CD14-positive monocyte (primary cell): Measurements from ENCODE around the gene VPS37C. TPM values are rescaled to one million over a fixed set of nuclear protein-coding genes. Genes with fewer than 3 reads are reported as not detected.
A peak's percentile ranks its signal among the peaks of the same experiment; 100 is the strongest.

Experiments used
- DNase-seq, 3 donors: peaks; one replicate each; pipeline ENCODE4 v3.0.0-alpha.2; 2011 to 2022
- H2AFZ ChIP-seq: 2 replicates; pipeline ENCODE4 v1.6.0; 2012; ENCODE audit warnings: mild to moderate bottlenecking, low read depth, low read length, inconsistent platforms; ENCODE audit not compliant: insufficient read depth, poor library complexity, severe bottlenecking
- H3K27ac ChIP-seq, 2 donors: 1 replicate in 1 of 2; 2 replicates in 1 of 2; pipeline ENCODE4 v1.5.1; 2012 to 2013; ENCODE audit warnings: low read length in 2 of 2, control low read depth in 1 of 2, inconsistent platforms in 1 of 2, low read depth in 1 of 2, mild to moderate bottlenecking in 1 of 2
- H3K27me3 ChIP-seq, 2 donors: one replicate each; pipeline versions ENCODE4 v1.6.0 to v1.6.1; 2011 to 2013; ENCODE audit warnings: low read length in 2 of 2; ENCODE audit not compliant: control insufficient read depth in 2 of 2, insufficient read depth in 2 of 2
- H3K36me3 ChIP-seq, 2 donors: replicated peaks in 1 of 2; 1 replicate in 1 of 2; 2 replicates in 1 of 2; pipeline versions ENCODE4 v1.5.1 to v1.6.1; 2012 to 2013; ENCODE audit warnings: low read length in 2 of 2, control low read depth in 1 of 2, inconsistent platforms in 1 of 2, mild to moderate bottlenecking in 1 of 2; ENCODE audit not compliant: insufficient read depth in 2 of 2, control insufficient read depth in 1 of 2
- H3K4me1 ChIP-seq, 2 donors: 1 replicate in 1 of 2; 2 replicates in 1 of 2; pipeline versions ENCODE4 v1.5.1 to v1.6.1; 2012 to 2013; ENCODE audit warnings: low read length in 2 of 2, control low read depth in 1 of 2, inconsistent platforms in 1 of 2, mild to moderate bottlenecking in 1 of 2, moderate library complexity in 1 of 2; ENCODE audit not compliant: insufficient read depth in 2 of 2, control insufficient read depth in 1 of 2
- H3K4me2 ChIP-seq: replicated peaks from 2 replicates; pipeline ENCODE3; 2012; ENCODE audit warnings: low read length, moderate library complexity, mild to moderate bottlenecking; ENCODE audit not compliant: poor library complexity, severe bottlenecking; ENCODE audit errors: extremely low read depth
- H3K4me3 ChIP-seq, 3 experiments: fragments of 200-600 bp in 1 of 3; sonication (generic) in 1 of 3; replicated peaks in 1 of 3; 1 replicate in 2 of 3; 2 replicates in 1 of 3; pipeline ENCODE4 v1.5.1; 2011 to 2013; ENCODE audit warnings: low read length in 3 of 3, mild to moderate bottlenecking in 3 of 3, control low read depth in 2 of 3, low read depth in 2 of 3, inconsistent platforms in 1 of 3, moderate library complexity in 1 of 3
- H3K79me2 ChIP-seq: 2 replicates; pipeline ENCODE4 v1.6.0; 2012; ENCODE audit warnings: mild to moderate bottlenecking, control low read depth, inconsistent platforms, low read length, moderate library complexity; ENCODE audit not compliant: insufficient read depth
- H3K9ac ChIP-seq: 2 replicates; pipeline ENCODE4 v1.6.0; 2017; ENCODE audit warnings: low read length, mild to moderate bottlenecking; ENCODE audit not compliant: insufficient read depth, poor library complexity, severe bottlenecking
- H3K9me3 ChIP-seq, 2 donors: replicated peaks in 1 of 2; 1 replicate in 1 of 2; 2 replicates in 1 of 2; pipeline versions ENCODE4 v1.5.1 to v1.6.1; 2012 to 2013; ENCODE audit warnings: low read length in 2 of 2, control low read depth in 1 of 2; ENCODE audit not compliant: control insufficient read depth in 1 of 2, insufficient read depth in 1 of 2
- H4K20me1 ChIP-seq: 2 replicates; pipeline ENCODE4 v1.6.0; 2012; ENCODE audit warnings: mild to moderate bottlenecking, low read length, control low read depth, moderate library complexity; ENCODE audit not compliant: insufficient read depth
- H3K27ac Mint-ChIP-seq, 7 donors: one replicate each; pipeline ENCODE4 v1.8.0; 2020; ENCODE audit warnings: mild to moderate bottlenecking in 7 of 7, mixed read lengths in 7 of 7, moderate library complexity in 6 of 7, inconsistent platforms in 2 of 7
- H3K27me3 Mint-ChIP-seq, 3 donors: one replicate each; pipeline ENCODE4 v1.8.0; 2021 to 2022; ENCODE audit warnings: low read depth in 3 of 3, mild to moderate bottlenecking in 3 of 3, mixed read lengths in 3 of 3, moderate library complexity in 3 of 3, inconsistent platforms in 1 of 3
- H3K36me3 Mint-ChIP-seq, 2 donors: one replicate each; pipeline ENCODE4 v1.8.0; 2020; ENCODE audit warnings: mixed read lengths in 2 of 2, inconsistent platforms in 1 of 2, mild to moderate bottlenecking in 1 of 2
- H3K4me1 Mint-ChIP-seq: one replicate; pipeline ENCODE4 v1.8.0; 2020; ENCODE audit warnings: mild to moderate bottlenecking, mixed read lengths
- H3K4me3 Mint-ChIP-seq, 2 donors: one replicate each; pipeline ENCODE4 v1.8.0; 2020; ENCODE audit warnings: mild to moderate bottlenecking in 2 of 2, mixed read lengths in 2 of 2, moderate library complexity in 1 of 2
- H3K9me3 Mint-ChIP-seq, 7 donors: one replicate each; pipeline ENCODE4 v1.8.0; 2020 to 2022; ENCODE audit warnings: mixed read lengths in 7 of 7, mild to moderate bottlenecking in 6 of 7, moderate library complexity in 6 of 7, inconsistent platforms in 2 of 7
- CTCF ChIP-seq: fragments of 200-600 bp; IDR thresholded peaks from one replicate; pipeline ENCODE4 v1.8.0; 2022; ENCODE audit warnings: antibody characterized with exemption, mild to moderate bottlenecking
- WGBS: methylation state at CpG from one replicate; pipeline ENCODE4 v1.1.5; 2013; ENCODE audit warnings: missing lambda C conversion rate; ENCODE audit not compliant: insufficient coverage; 5-methylcytosine and 5-hydroxymethylcytosine counted together
- intact Hi-C, 2 donors: fragments of 100-400 bp; cut with micrococcal nuclease; formaldehyde crosslinking; loops; one replicate each; pipeline versions ENCODE4 v1.15.0 to v1.15.1; 2023
- polyA plus RNA-seq, 3 donors: library from polyadenylated mRNA; depleted of rRNA in 1 of 3; unstranded in 2 of 3; stranded (reverse) in 1 of 3; fragments of 300-500 nt in 2 of 3; fragments of >200 nt in 1 of 3; fragmentation: Illumina TruSeq in 2 of 3; gene quantifications; 1 replicate in 2 of 3; 2 replicates in 1 of 3; pipeline ENCODE4 v1.2.3, GENCODE V29; 2012 to 2021

Gene VPS37C
- polyA plus RNA-seq, 3 donors: 1.9 to 25.1 (median 3.8) TPM

GRCh38 chr11:61133145-61133544 lies 28.1 kb downstream of the VPS37C start:
- Histone ChIP-seq H3K9me3 (no peaks in the 10 kb centered on the region), H3K9ac (no peak overlapping the region), H3K4me2 (no peak overlapping the region), H2AFZ (no peak overlapping the region), H3K79me2 (peaks cover 11% of the 10 kb centered on the region), H3K4me1 (peaks cover 6 to 13% of the 10 kb centered on the region in 2 donors), H3K27me3 (no peaks in the 10 kb centered on the region), H3K36me3 (peaks cover 66 to 87% of the 10 kb centered on the region in 2 donors), H3K27ac (peak overlapping the region in 1 of 2 donors; percentile 41), H4K20me1 (peaks cover 91% of the 10 kb centered on the region), H3K4me3 (no peak overlapping the region)
- peaks cover 62 to 85% of the 10 kb centered on the region in 2 donors for H3K36me3 Mint-ChIP-seq
- 91% methylated on average over 7 of the region's 7 CpGs for WGBS
- H3K27me3 Mint-ChIP-seq: peaks cover 0 to 2% (median 0%) of the 10 kb centered on the region in 3 donors
- H3K9me3 Mint-ChIP-seq: no peaks in the 10 kb centered on the region
- DNase-seq: no peak
- H3K27ac Mint-ChIP-seq: peak overlapping the region in 2 of 7 donors; percentile 1 to 13
- TF ChIP-seq CTCF: no peak
- H3K4me3 Mint-ChIP-seq: no peak overlapping the region
- intact Hi-C loops: loop anchor here in 1 of 2 donors (10.0 kb wide), 1 partner anchor 298 kb away; no protein-coding TSS in a partner anchor
- H3K4me1 Mint-ChIP-seq: peaks cover 7% of the 10 kb centered on the region

- 89% methylated on average over 4 of the region's 5 CpGs for WGBS
- Histone ChIP-seq H3K9ac (no peak overlapping the region), H3K27me3 (no peaks in the 10 kb centered on the region), H4K20me1 (peaks cover 86% of the 10 kb centered on the region), H3K79me2 (peaks cover 7% of the 10 kb centered on the region), H3K4me2 (no peak overlapping the region), H2AFZ (no peak overlapping the region), H3K4me3 (no peak overlapping the region), H3K9me3 (no peaks in the 10 kb centered on the region), H3K27ac (peak overlapping the region in 1 of 2 donors; percentile 41), H3K36me3 (peaks cover 64 to 87% of the 10 kb centered on the region in 2 donors), H3K4me1 (peaks cover 6 to 13% of the 10 kb centered on the region in 2 donors)
- no peak for TF ChIP-seq CTCF
- Mint-ChIP-seq H3K4me3 (no peak overlapping the region), H3K27ac (peak overlapping the region in 5 of 7 donors; percentile 3 to 54 (median 32)), H3K4me1 (peaks cover 7% of the 10 kb centered on the region), H3K27me3 (peaks cover 0 to 2% (median 0%) of the 10 kb centered on the region in 3 donors), H3K9me3 (no peaks in the 10 kb centered on the region), H3K36me3 (peaks cover 61 to 84% of the 10 kb centered on the region in 2 donors)
- intact Hi-C loops: loop anchor here in 1 of 2 donors (10.0 kb wide), 1 partner anchor 298 kb away; no protein-coding TSS in a partner anchor
- DNase-seq: no peak
Observed at GRCh38 chr11:61132646-61133045, 28.6 kb downstream of the VPS37C start.
